GM12878 (cell line): ENCODE measurements around the gene NCKIPSD. TPM values are rescaled to one million over a fixed set of nuclear protein-coding genes. Genes with fewer than 3 reads are reported as not detected.

Experiments
- ATAC-seq: fragments of 200-7000 bp; cut with Tn5 transposase; 3 replicates; pipeline ENCODE4 v1.9.1; 2020; ENCODE audit warnings: mild to moderate bottlenecking, moderate library complexity
- BruUV-seq: library from RNA; stranded (reverse); fragments of 400-500 nt; replicated peaks from 2 replicates; lab custom pipeline; 2021; lab: Mats Ljungman, UMichigan
- CTCF ChIA-PET: fragments of 300-600 bp; sonication (Branson Sonifier 250); formaldehyde crosslinking; extraction: SDS; loops from one replicate; lab custom pipeline; 2021; ENCODE audit warnings: inconsistent platforms; lab: Yijun Ruan, JAX
- POLR2A ChIA-PET: fragments of 350-600 bp; formaldehyde crosslinking; extraction: SDS; loops from one replicate; lab custom pipeline; 2021; ENCODE audit warnings: inconsistent platforms; lab: Charles Lee
- RAD21 ChIA-PET: fragments of 300-600 bp; sonication (Branson Sonifier 250); formaldehyde crosslinking; loops from one replicate; lab custom pipeline; 2023; ENCODE audit warnings: antibody characterized with exemption; ENCODE audit not compliant: unreplicated experiment; lab: Charles Lee
- SMC1A ChIA-PET: fragments of 300-600 bp; sonication (Branson Sonifier 250); formaldehyde crosslinking; loops from one replicate; lab custom pipeline; 2023; ENCODE audit not compliant: unreplicated experiment, uncharacterized antibody; lab: Charles Lee
- DNase-seq: peaks from one replicate; pipeline ENCODE4 v3.0.0-alpha.2; 2011; ENCODE audit warnings: low read depth, low spot score
- FAIRE-seq: peaks from 3 replicates; lab custom pipeline; 2011; peaks lifted over from hg19 to GRCh38; lab: Jason Lieb, UNC
- H2AFZ ChIP-seq: 2 replicates; pipeline ENCODE4 v1.6.0; 2011; ENCODE audit warnings: low read depth, low read length, control low read depth; ENCODE audit not compliant: control insufficient read depth
- H3K27ac ChIP-seq: 2 replicates; pipeline ENCODE4 v1.5.1; 2011; ENCODE audit warnings: control low read depth; ENCODE audit not compliant: control insufficient read depth, insufficient read depth
- H3K27me3 ChIP-seq, 2 experiments: replicated peaks in 1 of 2; 2 replicates each; pipeline versions ENCODE4 v1.6.0 to v1.6.1; 2011; ENCODE audit warnings: low read length in 1 of 2; ENCODE audit not compliant: control insufficient read depth in 2 of 2, insufficient read depth in 2 of 2
- H3K36me3 ChIP-seq, 2 experiments: 2 replicates each; pipeline ENCODE4 v1.5.1; 2011; ENCODE audit warnings: low read length in 1 of 2; ENCODE audit not compliant: control insufficient read depth in 2 of 2, insufficient read depth in 2 of 2
- H3K4me1 ChIP-seq: 2 replicates; pipeline ENCODE4 v1.6.1; 2011; ENCODE audit warnings: mild to moderate bottlenecking, low read length, moderate library complexity, mixed read lengths; ENCODE audit not compliant: control insufficient read depth, insufficient read depth
- H3K4me2 ChIP-seq: 2 replicates; pipeline ENCODE4 v1.6.0; 2011; ENCODE audit warnings: control low read depth; ENCODE audit not compliant: control insufficient read depth, insufficient read depth
- H3K4me3 ChIP-seq: fragments of 200-600 bp; sonication (generic); 2 replicates; pipeline ENCODE4 v1.5.1; 2016
- H3K79me2 ChIP-seq: 2 replicates; pipeline ENCODE4 v1.6.0; 2011; ENCODE audit warnings: low read length; ENCODE audit not compliant: control insufficient read depth, insufficient read depth
- H3K9ac ChIP-seq: 2 replicates; pipeline ENCODE4 v1.8.0; 2011; ENCODE audit warnings: low read length, control low read depth, mixed read lengths; ENCODE audit not compliant: control insufficient read depth, insufficient read depth
- H3K9me3 ChIP-seq: replicated peaks from 3 replicates; pipeline ENCODE4 v1.5.1; 2011; ENCODE audit warnings: mild to moderate bottlenecking, low read length; ENCODE audit not compliant: control insufficient read depth, insufficient read depth
- H4K20me1 ChIP-seq: 2 replicates; pipeline ENCODE4 v1.6.0; 2011; ENCODE audit not compliant: control insufficient read depth, insufficient read depth
- WGBS: methylation state at CpG from one replicate; pipeline ENCODE4 v1.1.6; 2016; ENCODE audit warnings: low lambda C conversion rate; ENCODE audit not compliant: insufficient replicate concordance, insufficient coverage; ENCODE audit errors: missing lambda C conversion rate; 5-methylcytosine and 5-hydroxymethylcytosine counted together
- in situ Hi-C: fragments of 300-500 bp; cut with MboI; formaldehyde crosslinking; loops from 9 replicates; pipeline ENCODE4 v1.14.3; 2018; ENCODE audit warnings: mixed read lengths
- intact Hi-C: fragments of 100-400 bp; cut with micrococcal nuclease; formaldehyde crosslinking; loops from one replicate; pipeline ENCODE4 v1.14.2; 2022; ENCODE audit not compliant: unreplicated experiment
- polyA plus RNA-seq, 11 experiments: library from polyadenylated mRNA; depleted of rRNA in 4 of 11; unstranded in 6 of 11; stranded (reverse) in 5 of 11; fragments of >200 nt; fragmentation: Nextera tagmentation in 4 of 11; fragmentation: Illumina TruSeq in 1 of 11; extraction: Ambion mirVana in 4 of 11; extraction: Trizol in 1 of 11; gene quantifications; 1 replicate in 1 of 11; 2 replicates in 10 of 11; pipeline versions ENCODE4 v1.2.1 to v1.2.3, GENCODE V29; 2011 to 2016; ENCODE audit warnings: inconsistent platforms in 2 of 11, missing spikeins in 2 of 11, low read depth in 1 of 11
- total RNA-seq, 4 experiments: library from RNA; depleted of rRNA in 3 of 4; stranded (reverse); fragments of >200 nt in 3 of 4; fragmentation: Illumina TruSeq in 1 of 4; extraction: Trizol in 1 of 4; gene quantifications; 2 replicates each; pipeline versions ENCODE4 v1.2.1 to v1.2.3, GENCODE V29; 2013 to 2021
- TF ChIP-seq, protein P1 (sequence below): IDR thresholded peaks from 2 replicates; pipeline ENCODE4 v1.6.1; 2011; ENCODE audit warnings: low read depth, mild to moderate bottlenecking, low read length, moderate library complexity, borderline replicate concordance; ENCODE audit errors: extremely low read depth
- TF ChIP-seq, protein P2 (sequence below): fragments of 450-650 bp; IDR thresholded peaks from 2 replicates; pipeline ENCODE4 v1.6.1; 2016; ENCODE audit warnings: mild to moderate bottlenecking
- TF ChIP-seq, protein P3 (sequence below): fragments of 150-350 bp; IDR thresholded peaks from 2 replicates; pipeline ENCODE4 v1.6.1; 2016; ENCODE audit warnings: low read depth, low read length

Gene NCKIPSD
- total and polyA plus RNA-seq, 10 of the 15 experiments (the other 5 are each of a cell fraction or from before 2014, with no cell fraction given): 0.93 to 31.6 (median 15.2) TPM

DNA sequence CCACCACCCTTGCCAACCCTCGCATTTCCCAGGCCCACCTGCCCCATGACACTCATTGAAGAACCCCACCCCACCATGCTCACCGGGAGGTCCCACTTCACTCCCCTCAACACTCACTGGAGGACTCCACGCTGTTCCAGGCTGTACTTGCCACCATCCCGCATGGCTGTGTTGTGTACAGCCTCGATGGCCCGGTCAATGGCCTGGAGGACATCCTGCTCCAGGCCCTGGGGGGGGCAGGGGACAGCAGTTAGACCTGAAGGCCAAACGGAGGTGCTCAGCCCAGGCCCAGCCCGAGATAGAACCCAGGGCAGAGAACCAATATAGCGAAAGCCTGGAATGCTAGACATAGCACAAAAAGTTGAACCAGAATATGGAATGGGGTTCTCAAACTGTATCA, 2.9 kb downstream of the NCKIPSD start:
- no peak overlapping the region for H3K9ac ChIP-seq
- TF ChIP-seq, protein P1, sequence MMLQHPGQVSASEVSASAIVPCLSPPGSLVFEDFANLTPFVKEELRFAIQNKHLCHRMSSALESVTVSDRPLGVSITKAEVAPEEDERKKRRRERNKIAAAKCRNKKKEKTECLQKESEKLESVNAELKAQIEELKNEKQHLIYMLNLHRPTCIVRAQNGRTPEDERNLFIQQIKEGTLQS: no peak
- TF ChIP-seq, protein P2, sequence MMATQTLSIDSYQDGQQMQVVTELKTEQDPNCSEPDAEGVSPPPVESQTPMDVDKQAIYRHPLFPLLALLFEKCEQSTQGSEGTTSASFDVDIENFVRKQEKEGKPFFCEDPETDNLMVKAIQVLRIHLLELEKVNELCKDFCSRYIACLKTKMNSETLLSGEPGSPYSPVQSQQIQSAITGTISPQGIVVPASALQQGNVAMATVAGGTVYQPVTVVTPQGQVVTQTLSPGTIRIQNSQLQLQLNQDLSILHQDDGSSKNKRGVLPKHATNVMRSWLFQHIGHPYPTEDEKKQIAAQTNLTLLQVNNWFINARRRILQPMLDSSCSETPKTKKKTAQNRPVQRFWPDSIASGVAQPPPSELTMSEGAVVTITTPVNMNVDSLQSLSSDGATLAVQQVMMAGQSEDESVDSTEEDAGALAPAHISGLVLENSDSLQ: no peak
- TF ChIP-seq, protein P3, sequence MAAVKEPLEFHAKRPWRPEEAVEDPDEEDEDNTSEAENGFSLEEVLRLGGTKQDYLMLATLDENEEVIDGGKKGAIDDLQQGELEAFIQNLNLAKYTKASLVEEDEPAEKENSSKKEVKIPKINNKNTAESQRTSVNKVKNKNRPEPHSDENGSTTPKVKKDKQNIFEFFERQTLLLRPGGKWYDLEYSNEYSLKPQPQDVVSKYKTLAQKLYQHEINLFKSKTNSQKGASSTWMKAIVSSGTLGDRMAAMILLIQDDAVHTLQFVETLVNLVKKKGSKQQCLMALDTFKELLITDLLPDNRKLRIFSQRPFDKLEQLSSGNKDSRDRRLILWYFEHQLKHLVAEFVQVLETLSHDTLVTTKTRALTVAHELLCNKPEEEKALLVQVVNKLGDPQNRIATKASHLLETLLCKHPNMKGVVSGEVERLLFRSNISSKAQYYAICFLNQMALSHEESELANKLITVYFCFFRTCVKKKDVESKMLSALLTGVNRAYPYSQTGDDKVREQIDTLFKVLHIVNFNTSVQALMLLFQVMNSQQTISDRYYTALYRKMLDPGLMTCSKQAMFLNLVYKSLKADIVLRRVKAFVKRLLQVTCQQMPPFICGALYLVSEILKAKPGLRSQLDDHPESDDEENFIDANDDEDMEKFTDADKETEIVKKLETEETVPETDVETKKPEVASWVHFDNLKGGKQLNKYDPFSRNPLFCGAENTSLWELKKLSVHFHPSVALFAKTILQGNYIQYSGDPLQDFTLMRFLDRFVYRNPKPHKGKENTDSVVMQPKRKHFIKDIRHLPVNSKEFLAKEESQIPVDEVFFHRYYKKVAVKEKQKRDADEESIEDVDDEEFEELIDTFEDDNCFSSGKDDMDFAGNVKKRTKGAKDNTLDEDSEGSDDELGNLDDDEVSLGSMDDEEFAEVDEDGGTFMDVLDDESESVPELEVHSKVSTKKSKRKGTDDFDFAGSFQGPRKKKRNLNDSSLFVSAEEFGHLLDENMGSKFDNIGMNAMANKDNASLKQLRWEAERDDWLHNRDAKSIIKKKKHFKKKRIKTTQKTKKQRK: no peak
- TF ChIP-seq, all 136 proteins: peak for 0
- intact Hi-C loops: no loop called here
- ChIA-PET SMC1A (interaction anchor here (1.3 kb wide), 1 partner anchor 282 kb away, joined by 3 read pairs; no protein-coding TSS in a partner anchor), CTCF (interaction anchor here (1.9 kb wide), 1 partner anchor 47 kb away, joined by 8 read pairs; the partner anchor contains the start of gene SLC26A6), POLR2A (interaction anchor here (0.5 kb wide), 1 partner anchor 403 kb away, joined by 3 read pairs; no protein-coding TSS in a partner anchor), RAD21 (interaction anchor here (0.9 kb wide), 1 partner anchor 282 kb away, joined by 3 read pairs; no protein-coding TSS in a partner anchor)
- FAIRE-seq (no peak), ATAC-seq (no peak), DNase-seq (no peak)
- peaks cover 26% of the 10 kb centered on the region for H3K79me2 ChIP-seq
- no peak overlapping the region for H2AFZ ChIP-seq
- H3K4me3 ChIP-seq: no peak overlapping the region
- no peaks in the 10 kb centered on the region for H4K20me1 ChIP-seq
- H3K36me3 ChIP-seq: peaks cover 12 to 24% of the 10 kb centered on the region in 2 experiments
- no TSS peak for BruUV-seq
- no peaks in the 10 kb centered on the region for H3K27me3 ChIP-seq
- WGBS: 85% methylated on average over 8 of the region's 9 CpGs
- in situ Hi-C loops: no loop called here
- H3K9me3 ChIP-seq: no peaks in the 10 kb centered on the region
- no peak overlapping the region for H3K4me2 ChIP-seq
- no peak overlapping the region for H3K27ac ChIP-seq
- H3K4me1 ChIP-seq: peaks cover 15% of the 10 kb centered on the region
